Endothelial cell of umbilical vein (primary cell): ENCODE data around the gene TEX47. TPM values are rescaled to one million over a fixed set of nuclear protein-coding genes. Genes with fewer than 3 reads are reported as not detected.

Experiments used
- BruUV-seq: library from RNA; stranded (reverse); fragments of 400-500 nt; replicated peaks from 2 replicates; lab custom pipeline; 2021; lab: Mats Ljungman, UMichigan
- CTCF ChIA-PET: fragments of 300-600, 350-600 bp; sonication (Branson Sonifier 250); formaldehyde crosslinking; loops from one replicate; lab custom pipeline; 2021; ENCODE audit warnings: antibody characterized with exemption, inconsistent platforms; lab: Charles Lee
- POLR2A ChIA-PET: fragments of 300-600, 350-600 bp; sonication (Branson Sonifier 250); formaldehyde crosslinking; loops from one replicate; lab custom pipeline; 2021; ENCODE audit warnings: antibody characterized with exemption, inconsistent platforms; lab: Charles Lee
- DNase-seq: peaks from one replicate; pipeline ENCODE4 v3.0.0-alpha.2; 2011; ENCODE audit warnings: low read depth, low spot score
- FAIRE-seq: peaks from 2 replicates; lab custom pipeline; 2011; peaks lifted over from hg19 to GRCh38; lab: Jason Lieb, UNC
- H2AFZ ChIP-seq: 2 replicates; pipeline ENCODE4 v1.6.0; 2012; ENCODE audit warnings: low read depth, low read length, control low read depth, inconsistent platforms
- H3K27ac ChIP-seq: 2 replicates; pipeline ENCODE4 v1.5.1; 2011; ENCODE audit warnings: low read depth, mild to moderate bottlenecking, control low read depth, low read length, moderate library complexity; ENCODE audit not compliant: insufficient read depth
- H3K27me3 ChIP-seq, 2 experiments: 2 replicates each; pipeline versions ENCODE4 v1.6.0 to v1.6.1; 2011; ENCODE audit warnings: low read length in 2 of 2, mixed read lengths in 1 of 2; ENCODE audit not compliant: control insufficient read depth in 2 of 2, insufficient read depth in 2 of 2
- H3K36me3 ChIP-seq, 2 experiments: 2 replicates in 1 of 2; 3 replicates in 1 of 2; pipeline ENCODE4 v1.5.1; 2011; ENCODE audit warnings: low read length in 2 of 2, mild to moderate bottlenecking in 1 of 2, moderate library complexity in 1 of 2; ENCODE audit not compliant: control insufficient read depth in 2 of 2, insufficient read depth in 2 of 2; ENCODE audit errors: extremely low read depth in 1 of 2
- H3K4me1 ChIP-seq: 3 replicates; pipeline ENCODE4 v1.5.1; 2011; ENCODE audit warnings: mild to moderate bottlenecking, low read length; ENCODE audit not compliant: control insufficient read depth, insufficient read depth; ENCODE audit errors: extremely low read depth
- H3K4me2 ChIP-seq: 2 replicates; pipeline ENCODE4 v1.6.1; 2011; ENCODE audit warnings: low read length, control low read depth, mixed read lengths; ENCODE audit not compliant: insufficient read depth
- H3K4me3 ChIP-seq, 3 experiments: fragments of 200-600 bp in 1 of 3; sonication (generic), shearing (Covaris generic) in 1 of 3; replicated peaks in 1 of 3; 2 replicates each; pipeline ENCODE4 v1.5.1; 2011 to 2016; ENCODE audit warnings: control low read depth in 3 of 3, low read length in 3 of 3, mild to moderate bottlenecking in 2 of 3, inconsistent platforms in 1 of 3, low read depth in 1 of 3, moderate library complexity in 1 of 3; ENCODE audit not compliant: insufficient read depth in 1 of 3
- H3K79me2 ChIP-seq: 2 replicates; pipeline ENCODE4 v1.6.0; 2012; ENCODE audit warnings: low read length, inconsistent platforms; ENCODE audit not compliant: control insufficient read depth, insufficient read depth
- H3K9ac ChIP-seq: replicated peaks from 2 replicates; pipeline ENCODE3; 2011; ENCODE audit warnings: low read length, control low read depth; ENCODE audit not compliant: insufficient read depth; ENCODE audit errors: extremely low read depth
- H3K9me1 ChIP-seq: replicated peaks from 3 replicates; pipeline ENCODE4 v1.6.0; 2011; ENCODE audit warnings: mild to moderate bottlenecking, low read length; ENCODE audit not compliant: control insufficient read depth, insufficient read depth; ENCODE audit errors: extremely low read depth
- H3K9me3 ChIP-seq: replicated peaks from 2 replicates; pipeline ENCODE4 v1.5.1; 2012; ENCODE audit warnings: low read length, inconsistent platforms; ENCODE audit not compliant: control insufficient read depth, insufficient read depth
- H4K20me1 ChIP-seq: replicated peaks from 2 replicates; pipeline ENCODE3; 2011; ENCODE audit warnings: mild to moderate bottlenecking, low read length; ENCODE audit not compliant: control insufficient read depth, insufficient read depth; ENCODE audit errors: extremely low read depth
- EZH2 ChIP-seq: IDR thresholded peaks from 2 replicates; pipeline ENCODE4 v1.6.1; 2012; ENCODE audit warnings: borderline replicate concordance, low read depth, mild to moderate bottlenecking, moderate library complexity, low read length, inconsistent platforms; ENCODE audit not compliant: severe bottlenecking
- FOS ChIP-seq: IDR thresholded peaks from 2 replicates; pipeline ENCODE4 v1.6.1; 2011; ENCODE audit warnings: mild to moderate bottlenecking, low read length, moderate library complexity, borderline replicate concordance; ENCODE audit not compliant: insufficient read depth
- GATA2 ChIP-seq: IDR thresholded peaks from 2 replicates; pipeline ENCODE4 v1.7.0; 2011; ENCODE audit warnings: low read depth, mild to moderate bottlenecking, moderate library complexity, mixed read lengths, low read length; ENCODE audit not compliant: insufficient read length, insufficient read depth
- JUN ChIP-seq: IDR thresholded peaks from 2 replicates; pipeline ENCODE4 v1.6.1; 2011; ENCODE audit warnings: borderline replicate concordance, low read depth; ENCODE audit not compliant: insufficient read length, insufficient read depth
- MAX ChIP-seq: IDR thresholded peaks from 2 replicates; pipeline ENCODE4 v1.6.1; 2011; ENCODE audit not compliant: insufficient read depth, insufficient read length
- MYC ChIP-seq: IDR thresholded peaks from one replicate; pipeline ENCODE4 v1.6.1; 2011; ENCODE audit warnings: mild to moderate bottlenecking, low read depth, low read length
- POLR2A ChIP-seq: IDR thresholded peaks from 2 replicates; pipeline ENCODE4 v1.6.1; 2012; ENCODE audit warnings: low read depth, mild to moderate bottlenecking, control low read depth, low read length
- POLR2AphosphoS5 ChIP-seq: IDR thresholded peaks from 2 replicates; pipeline ENCODE4 v1.6.1; 2012; ENCODE audit warnings: low read depth, mild to moderate bottlenecking, control low read depth, low read length, moderate library complexity; ENCODE audit not compliant: insufficient read depth
- dilution Hi-C: fragments of 300-500 bp; cut with MboI; formaldehyde crosslinking; loops from one replicate; pipeline ENCODE4 v1.15.0; 2019; ENCODE audit warnings: low sequenced_read_pairs; ENCODE audit not compliant: extremely low pct_ligation_motif_present
- intact Hi-C: fragments of 100-400 bp; cut with micrococcal nuclease; formaldehyde crosslinking; loops from one replicate; pipeline ENCODE4 v1.10.0; 2022
- polyA plus RNA-seq, 4 experiments: library from polyadenylated mRNA; depleted of rRNA in 3 of 4; stranded (reverse) in 3 of 4; unstranded in 1 of 4; fragments of >200 nt; gene quantifications; 2 replicates each; pipeline versions ENCODE4 v1.2.1 to v1.2.3, GENCODE V29; 2011 to 2012; ENCODE audit warnings: missing spikeins in 1 of 4
- total RNA-seq: library from RNA; stranded (reverse); gene quantifications from 2 replicates; pipeline ENCODE4 v1.2.3, GENCODE V29; 2021
- TF ChIP-seq, protein P1 (sequence below), 2 donors: IDR thresholded peaks; 1 replicate in 1 of 2; 2 replicates in 1 of 2; pipeline ENCODE4 v1.5.1; 2011; ENCODE audit warnings: low read length in 2 of 2, mild to moderate bottlenecking in 2 of 2, moderate library complexity in 2 of 2, control low read depth in 1 of 2, inconsistent platforms in 1 of 2, low read depth in 1 of 2; ENCODE audit not compliant: insufficient read depth in 1 of 2; ENCODE audit errors: extremely low read depth in 1 of 2

Gene TEX47
- total and polyA plus RNA-seq, 2 donors (not counting 3 experiments of a cell fraction or from before 2014, with no cell fraction given): not detected

GRCh38 chr7:88775838-88776237 is 19.7 kb downstream of the TEX47 start:
- H2AFZ ChIP-seq: no peak overlapping the region
- H3K9ac ChIP-seq: no peak overlapping the region
- H4K20me1 ChIP-seq: no peaks in the 10 kb centered on the region
- DNase-seq (no peak), FAIRE-seq (no peak)
- H3K36me3 ChIP-seq: no peaks in the 10 kb centered on the region
- no peaks in the 10 kb centered on the region for H3K79me2 ChIP-seq
- H3K27ac ChIP-seq: no peak overlapping the region
- H3K4me1 ChIP-seq: no peaks in the 10 kb centered on the region
- POLR2A ChIA-PET: no interaction called here
- no peaks in the 10 kb centered on the region for H3K9me3 ChIP-seq
- no peaks in the 10 kb centered on the region for H3K27me3 ChIP-seq
- TF ChIP-seq EZH2 (no peak), FOS (no peak), GATA2 (no peak), POLR2AphosphoS5 (no peak), MAX (no peak), JUN (no peak), POLR2A (no peak), MYC (no peak)
- TF ChIP-seq, protein P1, sequence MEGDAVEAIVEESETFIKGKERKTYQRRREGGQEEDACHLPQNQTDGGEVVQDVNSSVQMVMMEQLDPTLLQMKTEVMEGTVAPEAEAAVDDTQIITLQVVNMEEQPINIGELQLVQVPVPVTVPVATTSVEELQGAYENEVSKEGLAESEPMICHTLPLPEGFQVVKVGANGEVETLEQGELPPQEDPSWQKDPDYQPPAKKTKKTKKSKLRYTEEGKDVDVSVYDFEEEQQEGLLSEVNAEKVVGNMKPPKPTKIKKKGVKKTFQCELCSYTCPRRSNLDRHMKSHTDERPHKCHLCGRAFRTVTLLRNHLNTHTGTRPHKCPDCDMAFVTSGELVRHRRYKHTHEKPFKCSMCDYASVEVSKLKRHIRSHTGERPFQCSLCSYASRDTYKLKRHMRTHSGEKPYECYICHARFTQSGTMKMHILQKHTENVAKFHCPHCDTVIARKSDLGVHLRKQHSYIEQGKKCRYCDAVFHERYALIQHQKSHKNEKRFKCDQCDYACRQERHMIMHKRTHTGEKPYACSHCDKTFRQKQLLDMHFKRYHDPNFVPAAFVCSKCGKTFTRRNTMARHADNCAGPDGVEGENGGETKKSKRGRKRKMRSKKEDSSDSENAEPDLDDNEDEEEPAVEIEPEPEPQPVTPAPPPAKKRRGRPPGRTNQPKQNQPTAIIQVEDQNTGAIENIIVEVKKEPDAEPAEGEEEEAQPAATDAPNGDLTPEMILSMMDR (IDR thresholded peaks at IDR 0.05; ENCODE audit: extremely low read depth in 1 of 2, insufficient read depth in 1 of 2, low read depth in 1 of 2, low read length in 2 of 2): no peak
- H3K4me2 ChIP-seq: no peak overlapping the region
- intact Hi-C loops: no loop called here
- no TSS peak for BruUV-seq
- CTCF ChIA-PET: interaction anchor here (1.2 to 1.3 kb wide), 2 partner anchors 11 to 14 kb away, joined by 3 to 4 read pairs; no protein-coding TSS in a partner anchor
- H3K4me3 ChIP-seq: no peak overlapping the region
- dilution Hi-C loops: no loop called here
- no peaks in the 10 kb centered on the region for H3K9me1 ChIP-seq
